Measurements from ENCODE around the gene IFNAR2.

DNA sequence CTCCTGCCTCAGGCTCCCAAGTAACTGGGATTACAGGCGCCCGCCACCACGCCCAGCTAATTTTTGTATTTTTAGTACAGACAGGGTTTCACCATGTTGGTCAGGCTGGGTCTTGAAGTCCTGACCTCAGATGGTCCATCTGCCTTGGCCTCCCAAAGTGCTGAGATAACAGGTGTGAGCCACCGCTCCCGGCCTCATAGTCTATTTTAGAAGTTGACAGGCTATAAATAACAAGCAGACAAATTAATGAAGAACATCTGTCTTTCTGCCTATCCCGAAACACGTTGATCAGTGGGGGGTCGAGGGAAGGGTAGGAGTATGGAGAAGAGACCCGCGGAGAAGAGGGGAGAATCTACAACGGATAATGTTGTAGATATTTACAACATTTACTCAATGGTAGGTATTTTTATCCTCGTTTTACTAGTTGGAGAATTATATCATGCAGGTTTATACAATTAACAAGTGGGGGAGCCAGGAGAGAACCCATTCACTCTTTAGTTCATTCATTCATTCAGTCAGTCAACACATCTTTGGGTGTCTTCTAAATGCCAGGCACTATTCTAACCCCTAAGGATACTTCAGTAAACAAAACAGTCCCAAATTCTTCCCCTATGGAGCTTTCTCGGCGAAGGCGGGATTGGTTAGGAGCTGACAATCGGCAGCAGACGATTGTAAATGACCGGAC, 497 bp upstream of the IFNAR2 start:
- TF ChIP-seq, protein P1, sequence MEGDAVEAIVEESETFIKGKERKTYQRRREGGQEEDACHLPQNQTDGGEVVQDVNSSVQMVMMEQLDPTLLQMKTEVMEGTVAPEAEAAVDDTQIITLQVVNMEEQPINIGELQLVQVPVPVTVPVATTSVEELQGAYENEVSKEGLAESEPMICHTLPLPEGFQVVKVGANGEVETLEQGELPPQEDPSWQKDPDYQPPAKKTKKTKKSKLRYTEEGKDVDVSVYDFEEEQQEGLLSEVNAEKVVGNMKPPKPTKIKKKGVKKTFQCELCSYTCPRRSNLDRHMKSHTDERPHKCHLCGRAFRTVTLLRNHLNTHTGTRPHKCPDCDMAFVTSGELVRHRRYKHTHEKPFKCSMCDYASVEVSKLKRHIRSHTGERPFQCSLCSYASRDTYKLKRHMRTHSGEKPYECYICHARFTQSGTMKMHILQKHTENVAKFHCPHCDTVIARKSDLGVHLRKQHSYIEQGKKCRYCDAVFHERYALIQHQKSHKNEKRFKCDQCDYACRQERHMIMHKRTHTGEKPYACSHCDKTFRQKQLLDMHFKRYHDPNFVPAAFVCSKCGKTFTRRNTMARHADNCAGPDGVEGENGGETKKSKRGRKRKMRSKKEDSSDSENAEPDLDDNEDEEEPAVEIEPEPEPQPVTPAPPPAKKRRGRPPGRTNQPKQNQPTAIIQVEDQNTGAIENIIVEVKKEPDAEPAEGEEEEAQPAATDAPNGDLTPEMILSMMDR (conservative IDR thresholded peaks at IDR 0.05; ENCODE audit: low read length) = no peak
- no peak for TF ChIP-seq EZH2phosphoT487 (IDR thresholded peaks at IDR 0.05; ENCODE audit: borderline replicate concordance, low read depth, low read length)

Measured in OCI-LY7 (cell line).